Activated CD4-positive, CD25-positive, alpha-beta regulatory T cell treated with anti-CD3 and anti-CD28 coated beads, Interleukin-2, amount 50 U/mL, for 16 hours (primary cell): ENCODE data around the gene RBP3.

Experiments
- DNase-seq: peaks from one replicate; pipeline ENCODE4 v3.0.0-alpha.2; 2020; ENCODE audit warnings: low read depth, low spot score

The RBP3 gene

DNA sequence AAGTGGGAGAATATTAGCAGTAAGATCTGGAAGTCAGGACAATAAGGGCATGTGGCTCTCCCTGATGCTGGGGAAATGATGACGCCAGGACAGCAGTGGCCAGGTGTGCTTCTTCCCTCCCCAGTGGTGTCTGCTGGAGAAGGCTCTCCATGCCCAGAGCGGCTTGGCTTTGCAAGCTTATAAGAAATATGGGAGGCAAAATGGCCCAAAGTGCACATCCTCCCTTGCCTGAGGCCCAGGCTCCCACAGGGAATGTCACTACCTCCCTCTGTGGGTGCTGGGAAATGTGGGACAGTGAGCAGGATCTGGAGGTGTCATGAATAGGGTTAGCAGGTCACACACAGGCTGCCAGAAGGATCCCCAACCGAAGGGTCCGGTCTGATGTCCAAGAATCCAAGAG is 53.0 kb downstream of the RBP3 start:
- no peak for DNase-seq

DNA sequence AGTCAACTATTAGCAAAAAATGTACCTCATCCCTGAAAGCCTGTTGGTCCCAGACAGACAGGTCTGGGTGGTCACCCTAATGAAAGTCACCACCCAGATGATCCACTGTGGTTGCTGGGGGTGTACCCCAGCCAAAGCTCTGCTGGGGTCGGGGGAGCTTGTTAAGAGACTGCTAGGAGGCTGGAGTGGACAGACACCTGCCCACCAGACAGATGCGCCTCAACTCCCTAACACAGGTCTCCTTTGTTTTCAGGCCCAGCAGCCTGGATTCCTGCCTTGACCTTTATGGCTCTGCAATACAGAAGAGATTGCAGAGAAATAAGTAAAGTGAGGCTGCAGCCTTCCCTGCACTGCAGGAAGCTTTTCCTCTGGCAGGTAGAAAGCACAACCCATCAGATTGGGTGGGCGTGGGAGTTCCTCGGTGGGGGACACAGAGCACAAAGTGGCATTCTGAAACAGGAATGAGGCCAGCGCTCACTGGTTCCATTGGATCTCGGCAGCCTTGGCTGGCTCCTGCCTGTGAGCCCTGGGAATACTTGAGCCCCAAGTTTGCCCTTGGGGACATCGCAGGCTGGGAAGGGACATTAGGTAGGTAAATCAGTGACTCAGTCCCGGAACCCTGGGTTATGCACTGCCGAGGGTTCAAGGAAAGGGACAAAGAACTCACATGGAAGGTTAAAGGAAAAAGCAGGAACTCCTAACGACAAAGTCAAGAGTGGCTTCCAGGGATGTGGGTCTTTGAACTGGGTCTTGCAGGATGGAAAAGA is 53.9 kb downstream of the RBP3 start:
- no peak for DNase-seq

DNA sequence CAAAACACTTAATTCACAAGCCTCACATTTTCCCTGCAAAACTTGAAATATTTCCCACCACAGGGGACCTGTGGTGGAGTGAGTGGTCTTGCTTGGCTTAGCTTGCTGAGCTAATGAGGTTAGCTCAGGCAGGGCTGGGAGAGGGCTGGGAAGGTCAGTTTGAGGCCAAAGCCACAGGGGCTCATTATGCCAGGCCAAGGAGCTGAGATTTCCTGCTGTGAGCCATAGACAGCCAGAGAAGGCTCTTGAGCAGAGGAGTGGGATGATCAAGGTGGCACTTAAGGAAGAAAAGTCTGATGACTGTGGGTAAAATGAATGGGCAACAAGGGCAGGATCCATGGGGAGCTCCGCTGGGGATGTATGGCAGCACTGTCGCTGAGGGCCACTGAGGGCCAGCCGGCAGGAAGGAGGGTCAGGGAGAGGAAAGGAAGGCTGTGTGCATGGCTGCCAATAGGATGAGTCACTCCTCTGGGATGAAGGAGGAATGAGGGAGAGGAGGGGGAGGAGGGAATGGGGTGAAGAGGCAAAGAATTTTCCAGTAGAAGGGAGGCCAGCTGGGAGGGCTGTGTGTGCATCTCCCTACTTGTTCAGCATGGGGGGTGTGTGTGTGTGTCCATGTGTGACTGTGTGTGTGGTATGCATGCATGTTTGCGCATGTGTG is 54.6 kb downstream of the RBP3 start:
- no peak for DNase-seq

DNA sequence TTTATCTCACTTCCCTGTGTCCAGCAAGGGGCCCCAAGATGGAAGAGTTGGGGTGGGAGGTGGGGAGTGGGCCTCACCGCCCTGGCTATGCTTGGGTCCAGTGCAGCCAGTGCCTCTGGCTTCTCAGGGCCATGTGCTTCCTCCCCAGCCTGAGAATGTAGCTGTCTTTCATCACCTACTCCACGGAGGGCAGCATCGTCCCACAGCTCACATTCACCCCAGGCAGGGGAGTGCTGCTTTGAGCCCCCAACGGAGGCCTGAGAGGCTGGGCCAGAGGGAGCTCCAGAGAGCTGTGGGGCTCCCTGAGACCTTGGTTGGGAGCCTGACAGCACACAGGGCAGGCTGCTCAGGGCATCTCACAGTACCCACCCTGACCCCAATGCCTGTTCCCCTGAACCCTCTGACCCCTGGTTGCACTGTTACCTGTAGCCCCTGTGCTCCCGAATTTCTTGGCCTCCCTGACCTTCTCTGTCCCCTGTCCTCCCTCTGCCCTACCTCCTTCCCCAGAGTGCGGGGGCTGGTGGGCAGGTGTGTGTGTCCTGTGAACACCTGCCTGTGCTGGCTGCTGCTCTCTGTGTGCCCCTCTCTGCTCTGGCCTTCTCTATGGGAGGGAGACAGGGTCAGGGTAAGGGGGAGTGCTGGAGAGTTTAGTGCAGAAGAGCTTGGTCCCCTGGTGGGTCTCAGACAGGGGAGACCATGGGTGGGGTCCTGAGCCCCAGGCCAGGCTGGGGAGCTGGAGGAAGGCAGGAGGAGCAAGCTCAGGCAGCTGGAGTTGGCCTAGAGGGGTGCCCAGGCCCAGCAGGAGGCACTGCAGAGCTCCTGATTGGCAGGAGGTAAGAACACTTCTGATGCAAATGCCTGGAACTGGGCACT is 55.5 kb downstream of the RBP3 start:
- DNase-seq = no peak

DNA sequence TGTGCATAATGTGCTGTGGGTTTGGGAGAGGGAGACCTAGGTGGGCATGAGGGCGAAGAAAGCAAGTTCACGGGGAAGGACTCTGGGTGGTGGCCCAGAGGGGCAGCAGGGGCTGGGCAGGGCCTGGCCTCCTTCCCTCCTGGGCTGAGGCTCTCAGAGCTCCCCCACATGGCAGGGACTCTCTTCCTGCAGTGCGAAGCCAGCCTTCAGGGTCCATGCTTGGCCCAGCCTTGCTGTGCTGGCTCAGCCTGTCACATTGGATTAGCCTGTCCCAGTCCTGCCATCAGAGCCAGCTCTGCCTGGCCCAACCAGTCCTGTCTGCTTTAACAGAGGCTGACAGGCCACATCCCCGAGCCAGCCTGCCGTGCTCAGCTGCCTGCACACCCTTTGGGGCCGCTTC is 56.3 kb downstream of the RBP3 start:
- DNase-seq = no peak

DNA sequence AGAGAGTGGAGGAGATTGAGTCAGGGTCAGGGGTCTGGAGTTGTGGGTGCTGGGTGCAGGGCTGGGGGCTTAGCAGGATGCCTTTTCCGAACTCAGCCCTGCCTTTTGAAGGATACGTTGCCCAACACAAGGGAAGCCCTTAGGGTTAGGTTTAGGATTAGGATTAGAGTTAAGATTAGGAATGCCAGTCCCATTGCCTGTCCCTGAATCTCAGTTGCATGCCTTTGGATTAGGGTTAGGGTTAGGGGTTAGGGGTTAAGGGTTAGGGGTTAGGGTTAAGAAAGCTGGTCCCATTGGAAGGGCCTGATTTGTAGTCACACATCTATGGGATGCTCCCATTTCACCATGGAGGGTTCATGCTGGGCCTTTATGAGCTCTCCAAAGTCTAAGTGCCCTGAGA is 56.8 kb downstream of the RBP3 start:
- no peak for DNase-seq

DNA sequence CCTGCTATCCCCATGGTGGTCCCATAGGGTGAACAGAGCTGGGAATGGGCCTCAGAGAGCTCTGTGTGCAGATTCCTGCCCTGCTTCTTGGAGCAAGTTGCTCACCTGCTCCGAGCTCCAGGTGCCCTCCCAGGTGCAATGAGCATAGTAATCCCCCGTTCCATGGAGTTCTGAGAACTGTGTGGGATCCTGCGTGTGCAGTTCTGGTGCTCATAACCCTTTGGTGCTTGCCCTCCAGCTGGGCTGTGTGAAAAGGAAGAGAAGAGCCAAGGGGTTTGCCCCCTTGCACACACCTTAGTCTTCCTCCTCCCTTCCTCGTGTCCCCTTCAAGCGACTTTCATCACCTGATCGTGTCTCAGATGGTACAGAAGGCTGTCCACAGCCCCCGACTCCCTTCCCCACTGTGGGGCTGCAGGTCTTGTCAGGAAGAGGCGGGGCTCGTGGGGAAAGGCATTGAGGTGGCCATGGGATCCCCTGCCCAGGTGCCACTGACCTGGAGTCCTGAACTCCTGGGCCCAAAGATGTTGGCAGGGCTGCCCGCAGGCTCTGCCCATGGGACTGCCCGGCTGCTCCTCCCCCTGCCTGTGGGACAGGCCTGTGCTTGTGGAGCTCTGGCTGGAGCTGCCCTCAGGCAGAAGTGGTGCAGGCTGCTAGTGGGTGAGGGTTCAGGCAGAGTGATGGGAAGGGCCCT is 57.8 kb downstream of the RBP3 start:
- no peak for DNase-seq

DNA sequence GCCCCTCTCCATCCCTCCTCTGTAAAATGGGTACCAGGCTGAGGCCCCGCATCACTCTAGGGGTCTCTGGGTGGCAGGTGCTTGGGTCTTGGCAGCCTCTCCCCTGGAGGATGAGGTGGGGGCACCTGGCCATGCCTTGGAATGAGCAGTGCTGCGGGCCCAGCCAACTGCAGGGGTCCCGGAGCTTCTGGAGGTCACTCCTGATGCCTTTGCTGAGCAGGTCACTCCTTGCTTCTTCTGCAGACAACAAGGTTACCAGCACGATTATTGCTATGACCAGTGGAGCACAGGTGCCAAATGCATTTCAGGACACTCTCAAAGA is 58.3 kb downstream of the RBP3 start:
- no peak for DNase-seq

DNA sequence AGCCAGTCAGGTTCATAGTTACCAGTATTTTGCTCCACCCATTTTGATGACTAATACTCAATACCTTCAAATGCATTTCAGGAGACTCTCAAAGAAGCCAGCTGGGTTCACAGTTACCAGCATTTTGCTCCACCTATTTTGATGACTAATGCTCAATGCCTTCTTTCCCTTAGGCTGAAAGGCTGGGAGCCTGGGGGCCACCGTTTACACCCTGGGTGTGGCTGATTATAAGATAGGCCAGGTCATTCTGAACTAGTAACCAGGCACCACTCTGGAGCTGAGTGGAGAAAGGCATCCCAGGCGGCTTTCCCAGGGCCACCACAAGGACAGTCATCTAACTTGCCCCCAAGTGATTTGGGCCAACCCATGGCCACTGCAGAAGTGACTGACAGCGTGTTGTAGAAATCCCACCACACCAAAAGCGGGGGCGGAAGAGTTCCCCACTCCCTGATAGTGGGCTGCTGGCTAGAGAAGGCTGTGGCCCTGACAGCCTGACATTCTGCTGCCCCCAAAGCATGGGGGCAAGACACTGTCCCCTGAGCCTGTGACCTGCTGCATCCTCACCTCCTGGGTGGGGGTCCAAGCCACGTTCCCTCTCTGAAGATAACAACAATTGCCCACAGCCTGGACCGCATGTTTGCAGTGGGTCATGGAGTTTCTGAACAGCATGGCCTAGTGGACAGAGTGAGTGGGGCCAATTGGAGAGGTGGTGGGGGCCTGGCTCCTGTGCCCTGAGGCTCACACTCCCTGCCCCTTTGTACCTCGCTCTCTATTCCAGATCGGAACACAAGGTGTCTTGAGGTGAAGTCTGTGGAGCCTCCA is 58.9 kb downstream of the RBP3 start:
- DNase-seq = no peak
